ENCODE data around the gene IKZF3. TPM values are rescaled to one million over a fixed set of nuclear protein-coding genes. Genes with fewer than 3 reads are reported as not detected.

IKZF3 gene
- total and polyA plus RNA-seq, 10 of the 15 experiments (the other 5 are each of a cell fraction or from before 2014, with no cell fraction given): 5.5 to 98.2 (median 47.6) TPM

DNA sequence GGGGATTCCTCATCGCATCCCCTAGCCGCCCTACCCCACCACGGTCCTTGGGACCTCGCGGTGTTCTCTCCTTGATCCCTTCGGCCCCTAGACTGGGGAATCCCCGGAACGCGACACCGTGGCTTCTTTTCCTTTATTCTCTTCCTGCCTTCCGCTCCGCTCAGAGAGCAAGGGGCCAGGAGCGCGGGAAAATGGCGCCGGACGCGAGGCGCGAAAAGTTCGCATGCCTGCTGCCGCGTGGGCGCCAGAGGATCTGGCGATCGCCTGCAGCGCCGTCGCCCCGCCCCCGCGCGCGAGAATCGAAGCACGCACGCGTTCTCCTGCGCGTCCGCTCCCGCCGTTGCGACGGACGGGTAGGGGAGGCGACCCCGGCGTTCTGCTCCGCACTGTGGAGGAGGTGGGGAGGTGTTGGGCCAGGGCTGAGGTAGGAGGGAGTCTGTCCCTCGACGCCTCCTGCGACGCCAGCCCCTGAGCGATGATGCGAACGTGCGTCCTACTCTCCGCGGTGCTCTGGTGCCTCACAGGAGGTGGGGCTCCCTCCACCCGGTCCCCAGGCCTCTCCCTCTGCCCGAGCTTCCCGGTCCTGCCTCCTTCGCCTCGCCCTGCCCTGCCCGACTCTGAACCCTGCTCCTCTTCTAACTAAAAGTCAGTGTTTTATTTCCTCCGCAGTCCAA lies 3.9 kb upstream of the IKZF3 start, which contains the start of gene ZPBP2 (continued):
- no peak for TF ChIP-seq POU2F2 (IDR thresholded peaks at IDR 0.05; ENCODE audit: borderline replicate concordance, low read depth, low read length)
- TF ChIP-seq JUNB (IDR thresholded peaks at IDR 0.05): no peak
- TF ChIP-seq HDAC2 (IDR thresholded peaks at IDR 0.05): no peak
- TF ChIP-seq, protein P1, sequence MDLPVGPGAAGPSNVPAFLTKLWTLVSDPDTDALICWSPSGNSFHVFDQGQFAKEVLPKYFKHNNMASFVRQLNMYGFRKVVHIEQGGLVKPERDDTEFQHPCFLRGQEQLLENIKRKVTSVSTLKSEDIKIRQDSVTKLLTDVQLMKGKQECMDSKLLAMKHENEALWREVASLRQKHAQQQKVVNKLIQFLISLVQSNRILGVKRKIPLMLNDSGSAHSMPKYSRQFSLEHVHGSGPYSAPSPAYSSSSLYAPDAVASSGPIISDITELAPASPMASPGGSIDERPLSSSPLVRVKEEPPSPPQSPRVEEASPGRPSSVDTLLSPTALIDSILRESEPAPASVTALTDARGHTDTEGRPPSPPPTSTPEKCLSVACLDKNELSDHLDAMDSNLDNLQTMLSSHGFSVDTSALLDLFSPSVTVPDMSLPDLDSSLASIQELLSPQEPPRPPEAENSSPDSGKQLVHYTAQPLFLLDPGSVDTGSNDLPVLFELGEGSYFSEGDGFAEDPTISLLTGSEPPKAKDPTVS (IDR thresholded peaks at IDR 0.05; ENCODE audit: low read depth, low read length): no peak
- peak in 1 of 2 experiments; percentile 72; a peak in 2 of 3 replicates for TF ChIP-seq EGR1 (IDR thresholded peaks at IDR 0.05; ENCODE audit: borderline replicate concordance in 1 of 2, low read depth in 2 of 2, low read length in 2 of 2)
- no peak for TF ChIP-seq FOXK2 (IDR thresholded peaks at IDR 0.05)
- TF ChIP-seq RB1 (IDR thresholded peaks at IDR 0.05; ENCODE audit: borderline replicate concordance): peak; percentile 96; the same call in 1 of the 2 replicates
- TF ChIP-seq, protein P2, sequence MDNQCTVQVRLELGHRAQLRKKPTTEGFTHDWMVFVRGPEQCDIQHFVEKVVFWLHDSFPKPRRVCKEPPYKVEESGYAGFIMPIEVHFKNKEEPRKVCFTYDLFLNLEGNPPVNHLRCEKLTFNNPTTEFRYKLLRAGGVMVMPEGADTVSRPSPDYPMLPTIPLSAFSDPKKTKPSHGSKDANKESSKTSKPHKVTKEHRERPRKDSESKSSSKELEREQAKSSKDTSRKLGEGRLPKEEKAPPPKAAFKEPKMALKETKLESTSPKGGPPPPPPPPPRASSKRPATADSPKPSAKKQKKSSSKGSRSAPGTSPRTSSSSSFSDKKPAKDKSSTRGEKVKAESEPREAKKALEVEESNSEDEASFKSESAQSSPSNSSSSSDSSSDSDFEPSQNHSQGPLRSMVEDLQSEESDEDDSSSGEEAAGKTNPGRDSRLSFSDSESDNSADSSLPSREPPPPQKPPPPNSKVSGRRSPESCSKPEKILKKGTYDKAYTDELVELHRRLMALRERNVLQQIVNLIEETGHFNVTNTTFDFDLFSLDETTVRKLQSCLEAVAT (IDR thresholded peaks at IDR 0.05): peak; percentile 89
- TF ChIP-seq NRF1 (conservative IDR thresholded peaks at IDR 0.05; ENCODE audit: low read depth, low read length): no peak
- 0 out of 4 replicates have a peak, but pooled peaks of 1 of the 2 experiments have one; percentile 1 for TF ChIP-seq ETV6 (conservative IDR thresholded peaks at IDR 0.05 in 1 of 2, IDR thresholded peaks at IDR 0.05 in 1 of 2; ENCODE audit: borderline replicate concordance in 1 of 2, low read depth in 1 of 2)
- TF ChIP-seq PAX5 (IDR thresholded peaks at IDR 0.05; ENCODE audit: borderline replicate concordance, low read depth, low read length): no peak
- peak; percentile 27; the same call in 1 of the 2 replicates for TF ChIP-seq CREM (IDR thresholded peaks at IDR 0.05; ENCODE audit: low read depth)
- 0 out of 2 replicates have a peak, but pooled peaks have one; percentile 26 for TF ChIP-seq SMAD5 (IDR thresholded peaks at IDR 0.05; ENCODE audit: low read depth)
- TF ChIP-seq IKZF2 (IDR thresholded peaks at IDR 0.05): peak in 1 of 2 experiments; percentile 66
- peak; percentile 74; the same call in 1 of the 2 replicates for TF ChIP-seq LARP7 (IDR thresholded peaks at IDR 0.05)
- TF ChIP-seq POLR2AphosphoS5 (IDR thresholded peaks at IDR 0.05; ENCODE audit: low read length): 0 out of 2 replicates have a peak, but pooled peaks have one; percentile 5
- peak; percentile 47; the same call in 1 of the 2 replicates for TF ChIP-seq EED (IDR thresholded peaks at IDR 0.05; ENCODE audit: low read depth)
- TF ChIP-seq ZBTB4 (CRISPR knock-in tag; IDR thresholded peaks at IDR 0.05): peak; percentile 90
- TF ChIP-seq, protein P3, sequence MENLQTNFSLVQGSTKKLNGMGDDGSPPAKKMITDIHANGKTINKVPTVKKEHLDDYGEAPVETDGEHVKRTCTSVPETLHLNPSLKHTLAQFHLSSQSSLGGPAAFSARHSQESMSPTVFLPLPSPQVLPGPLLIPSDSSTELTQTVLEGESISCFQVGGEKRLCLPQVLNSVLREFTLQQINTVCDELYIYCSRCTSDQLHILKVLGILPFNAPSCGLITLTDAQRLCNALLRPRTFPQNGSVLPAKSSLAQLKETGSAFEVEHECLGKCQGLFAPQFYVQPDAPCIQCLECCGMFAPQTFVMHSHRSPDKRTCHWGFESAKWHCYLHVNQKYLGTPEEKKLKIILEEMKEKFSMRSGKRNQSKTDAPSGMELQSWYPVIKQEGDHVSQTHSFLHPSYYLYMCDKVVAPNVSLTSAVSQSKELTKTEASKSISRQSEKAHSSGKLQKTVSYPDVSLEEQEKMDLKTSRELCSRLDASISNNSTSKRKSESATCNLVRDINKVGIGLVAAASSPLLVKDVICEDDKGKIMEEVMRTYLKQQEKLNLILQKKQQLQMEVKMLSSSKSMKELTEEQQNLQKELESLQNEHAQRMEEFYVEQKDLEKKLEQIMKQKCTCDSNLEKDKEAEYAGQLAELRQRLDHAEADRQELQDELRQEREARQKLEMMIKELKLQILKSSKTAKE (IDR thresholded peaks at IDR 0.05; ENCODE audit: low read depth, poor library complexity, severe bottlenecking): no peak
- TF ChIP-seq BRCA1 (IDR thresholded peaks at IDR 0.05; ENCODE audit: low read depth, low read length): no peak
- TF ChIP-seq ZNF24 (IDR thresholded peaks at IDR 0.05): 0 out of 2 replicates have a peak, but pooled peaks have one; percentile 11
- TF ChIP-seq SMARCA5 (IDR thresholded peaks at IDR 0.05): peak; percentile 83; the same call in 1 of the 2 replicates
- peak; percentile 8 for TF ChIP-seq MEF2B (IDR thresholded peaks at IDR 0.05; ENCODE audit: partially characterized antibody, poor library complexity, severe bottlenecking)
